Left forelimb (tissue), 1 donor: ENCODE data around the gene MYNN.

Experiments
- DNase-seq: peaks from one replicate; pipeline ENCODE4 v3.0.0-alpha.2; 2018; ENCODE audit warnings: low spot score

Gene MYNN

DNA sequence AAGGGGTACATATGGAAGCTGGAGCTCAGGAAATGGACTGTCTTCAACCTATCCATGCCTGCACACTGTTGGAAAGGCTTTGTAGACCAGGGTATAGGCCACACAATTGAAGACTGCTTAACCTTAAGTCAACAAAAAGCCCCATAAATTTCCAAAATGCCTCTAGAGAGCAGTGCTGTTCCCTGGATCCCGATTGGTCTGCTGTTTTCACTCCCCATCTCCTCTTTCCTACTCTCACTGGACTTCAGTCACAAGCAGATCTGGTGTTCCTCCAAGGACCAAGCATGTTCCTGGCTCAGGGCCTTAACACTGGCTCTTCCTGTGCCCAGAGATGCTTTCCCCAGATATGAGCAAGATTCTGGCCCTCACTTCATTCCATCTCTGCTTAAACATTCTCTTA, 62.3 kb downstream of the MYNN start:
- no peak for DNase-seq

DNA sequence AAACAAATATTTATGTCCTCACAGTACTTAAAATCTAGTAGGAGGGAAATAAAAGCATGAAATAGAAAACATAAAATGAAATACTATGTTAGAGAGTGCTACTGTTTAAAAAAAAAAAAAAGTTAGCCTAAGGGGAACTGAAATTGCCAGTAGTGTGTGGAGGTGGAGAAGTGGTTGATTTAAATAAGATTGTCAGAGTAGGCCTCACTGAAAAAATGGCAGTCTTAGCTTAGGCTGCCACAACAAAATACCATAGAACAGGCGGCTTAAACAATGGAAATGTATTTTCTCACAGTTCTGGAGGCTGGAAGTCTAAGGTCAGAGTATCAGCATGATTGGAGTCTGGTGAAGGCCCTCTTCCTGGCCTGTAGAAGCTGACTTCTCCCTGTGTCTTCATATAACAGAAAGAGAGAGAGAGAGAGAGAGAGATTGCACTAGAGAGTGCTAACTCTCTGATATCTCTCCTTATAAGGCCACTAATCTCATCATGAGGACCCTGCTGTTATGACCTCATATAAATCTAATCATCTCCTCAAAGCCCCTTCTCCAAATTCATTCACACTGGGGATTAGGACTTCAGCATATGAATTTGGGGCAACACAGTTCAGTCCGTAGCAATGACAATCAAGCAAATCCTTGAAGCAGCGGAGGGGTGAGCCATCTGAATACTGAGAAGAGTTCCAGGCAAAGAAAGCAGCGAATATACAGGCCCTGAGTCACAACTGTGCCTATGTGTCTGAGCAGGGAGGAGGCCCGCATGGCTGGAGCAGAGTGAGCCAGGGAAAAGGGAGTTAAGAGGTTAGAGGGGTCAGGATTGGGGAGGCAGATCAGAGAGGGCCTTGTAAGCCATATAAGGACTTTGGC, 63.1 kb downstream of the MYNN start:
- no peak for DNase-seq

DNA sequence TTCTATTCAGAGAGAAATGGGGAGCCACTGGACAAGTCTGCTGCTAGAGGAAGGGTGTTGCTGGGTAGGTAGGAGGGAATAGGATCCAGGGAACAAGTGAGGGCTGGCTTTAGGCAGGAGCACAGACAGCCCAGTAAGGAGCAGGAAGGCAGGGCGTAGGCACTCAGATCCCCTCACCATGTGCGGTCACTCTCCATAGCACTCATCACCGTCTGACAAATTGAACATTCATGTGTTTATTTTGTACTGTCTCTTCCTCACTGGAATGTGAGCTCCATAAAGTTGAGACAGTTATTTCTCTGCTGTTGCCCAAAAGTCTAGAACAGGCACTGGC, 63.7 kb downstream of the MYNN start:
- DNase-seq = no peak

DNA sequence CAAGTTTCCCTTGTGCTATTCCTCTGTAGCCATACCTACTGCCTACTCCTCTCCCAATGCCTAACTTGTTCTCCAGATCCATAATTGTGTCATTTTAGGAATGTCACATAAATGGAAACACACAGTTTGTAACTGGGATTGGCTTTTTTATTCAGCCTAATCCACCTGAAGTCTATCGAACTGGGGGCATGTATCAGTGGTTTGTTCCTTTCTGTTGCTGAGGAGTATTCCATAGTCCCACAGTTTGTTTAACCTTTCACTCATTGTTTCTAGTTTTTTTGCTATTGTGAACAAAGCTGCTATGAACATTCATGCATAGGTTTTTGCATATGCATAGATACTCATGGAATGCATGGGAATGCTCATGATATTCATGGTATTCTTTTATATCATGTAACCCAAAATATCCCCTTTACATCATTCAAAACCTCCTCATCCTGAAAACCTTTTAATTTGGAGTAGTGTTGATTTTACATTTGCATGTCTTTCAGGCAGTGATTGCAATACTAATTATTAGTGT, 65.4 kb downstream of the MYNN start:
- DNase-seq = no peak
